ENCODE data around the gene NUDT8. TPM values are rescaled to one million over a fixed set of nuclear protein-coding genes. Genes with fewer than 3 reads are reported as not detected.
A peak's percentile ranks its signal among the peaks of the same experiment; 100 is the strongest.

Gene NUDT8
- total and polyA plus RNA-seq, 9 of the 15 experiments (the other 6 are each of a cell fraction or from before 2014, with no cell fraction given): 0.23 to 27.8 (median 5.0) TPM

DNA sequence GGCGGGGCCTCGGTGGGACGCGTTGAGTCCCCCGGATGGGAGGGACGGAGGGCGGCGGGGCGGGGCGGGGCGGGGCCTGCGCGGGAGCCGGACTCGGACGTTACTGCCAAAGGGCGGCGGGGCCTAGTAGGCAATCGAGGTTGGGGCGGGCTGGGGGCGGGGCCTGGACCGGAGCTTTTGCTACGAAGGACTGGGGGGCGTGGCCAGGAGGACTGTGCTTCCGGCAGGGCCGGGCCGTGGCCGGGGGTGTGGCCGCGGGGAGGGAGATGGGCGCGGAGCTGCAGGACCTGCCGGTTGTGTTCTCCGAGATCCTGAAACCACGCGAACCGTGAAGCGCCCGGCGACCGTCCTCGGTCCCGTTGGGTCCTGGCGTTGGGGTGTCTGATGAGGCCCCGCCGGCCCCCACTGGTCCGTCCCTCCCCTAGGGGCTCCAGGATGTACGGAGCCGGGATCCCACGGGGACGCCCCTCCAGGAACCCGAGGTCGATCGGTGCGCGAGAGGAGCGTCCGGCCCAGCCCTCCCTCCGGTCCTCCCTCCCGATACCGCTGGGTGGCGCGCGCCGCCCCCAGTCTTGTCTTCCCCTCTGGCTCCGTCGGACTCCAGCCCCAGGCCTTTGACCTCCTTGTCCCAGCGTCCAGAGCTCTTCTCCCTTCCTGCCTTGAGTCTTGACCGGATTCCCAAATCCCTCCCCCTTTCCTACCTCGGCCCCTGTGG, 648 bp upstream of the NUDT8 start (continued):
- no peak for TF ChIP-seq SREBF1 (IDR thresholded peaks at IDR 0.05; ENCODE audit: borderline replicate concordance, low read depth, low read length)
- no peak for TF ChIP-seq SIX5 (IDR thresholded peaks at IDR 0.05; ENCODE audit: borderline replicate concordance in 1 of 2, insufficient read depth in 1 of 2, low read depth in 1 of 2, low read length in 2 of 2)
- TF ChIP-seq ZNF717 (CRISPR knock-in tag; IDR thresholded peaks at IDR 0.05): no peak
- TF ChIP-seq XRCC5 (IDR thresholded peaks at IDR 0.05; ENCODE audit: low read depth, low read length): no peak; the same call in 1 of the 2 replicates
- TF ChIP-seq ZC3H4 (CRISPR knock-in tag; IDR thresholded peaks at IDR 0.05; ENCODE audit: borderline replicate concordance): no peak
- TF ChIP-seq KLF16 (IDR thresholded peaks at IDR 0.05): peak; percentile 42; the same call in 1 of the 2 replicates
- TF ChIP-seq FOXM1 (IDR thresholded peaks at IDR 0.05; ENCODE audit: low read depth): no peak
- TF ChIP-seq FOXM1 (CRISPR knock-in tag; IDR thresholded peaks at IDR 0.05; ENCODE audit: low read depth): no peak
- TF ChIP-seq MYBL2 (IDR thresholded peaks at IDR 0.05; ENCODE audit: low read depth): no peak
- TF ChIP-seq MYBL2 (CRISPR knock-in tag; IDR thresholded peaks at IDR 0.05; ENCODE audit: borderline replicate concordance): no peak
- no peak for TF ChIP-seq HOXB6 (CRISPR knock-in tag; IDR thresholded peaks at IDR 0.05; ENCODE audit: borderline replicate concordance)
- TF ChIP-seq, protein P1, sequence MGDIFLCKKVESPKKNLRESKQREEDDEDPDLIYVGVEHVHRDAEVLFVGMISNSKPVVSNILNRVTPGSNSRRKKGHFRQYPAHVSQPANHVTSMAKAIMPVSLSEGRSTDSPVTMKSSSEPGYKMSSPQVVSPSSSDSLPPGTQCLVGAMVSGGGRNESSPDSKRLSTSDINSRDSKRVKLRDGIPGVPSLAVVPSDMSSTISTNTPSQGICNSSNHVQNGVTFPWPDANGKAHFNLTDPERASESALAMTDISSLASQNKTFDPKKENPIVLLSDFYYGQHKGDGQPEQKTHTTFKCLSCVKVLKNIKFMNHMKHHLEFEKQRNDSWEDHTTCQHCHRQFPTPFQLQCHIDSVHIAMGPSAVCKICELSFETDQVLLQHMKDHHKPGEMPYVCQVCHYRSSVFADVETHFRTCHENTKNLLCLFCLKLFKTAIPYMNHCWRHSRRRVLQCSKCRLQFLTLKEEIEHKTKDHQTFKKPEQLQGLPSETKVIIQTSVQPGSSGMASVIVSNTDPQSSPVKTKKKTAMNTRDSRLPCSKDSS (IDR thresholded peaks at IDR 0.05; ENCODE audit: low read depth, partially characterized antibody): no peak
- TF ChIP-seq, protein P2, sequence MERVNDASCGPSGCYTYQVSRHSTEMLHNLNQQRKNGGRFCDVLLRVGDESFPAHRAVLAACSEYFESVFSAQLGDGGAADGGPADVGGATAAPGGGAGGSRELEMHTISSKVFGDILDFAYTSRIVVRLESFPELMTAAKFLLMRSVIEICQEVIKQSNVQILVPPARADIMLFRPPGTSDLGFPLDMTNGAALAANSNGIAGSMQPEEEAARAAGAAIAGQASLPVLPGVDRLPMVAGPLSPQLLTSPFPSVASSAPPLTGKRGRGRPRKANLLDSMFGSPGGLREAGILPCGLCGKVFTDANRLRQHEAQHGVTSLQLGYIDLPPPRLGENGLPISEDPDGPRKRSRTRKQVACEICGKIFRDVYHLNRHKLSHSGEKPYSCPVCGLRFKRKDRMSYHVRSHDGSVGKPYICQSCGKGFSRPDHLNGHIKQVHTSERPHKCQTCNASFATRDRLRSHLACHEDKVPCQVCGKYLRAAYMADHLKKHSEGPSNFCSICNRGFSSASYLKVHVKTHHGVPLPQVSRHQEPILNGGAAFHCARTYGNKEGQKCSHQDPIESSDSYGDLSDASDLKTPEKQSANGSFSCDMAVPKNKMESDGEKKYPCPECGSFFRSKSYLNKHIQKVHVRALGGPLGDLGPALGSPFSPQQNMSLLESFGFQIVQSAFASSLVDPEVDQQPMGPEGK (CRISPR knock-in tag; IDR thresholded peaks at IDR 0.05; ENCODE audit: borderline replicate concordance): no peak
- no peak for TF ChIP-seq HIVEP1 (CRISPR knock-in tag; IDR thresholded peaks at IDR 0.05)
- TF ChIP-seq ZNF764 (CRISPR knock-in tag; IDR thresholded peaks at IDR 0.05; ENCODE audit: low read depth): no peak
- TF ChIP-seq, protein P3, sequence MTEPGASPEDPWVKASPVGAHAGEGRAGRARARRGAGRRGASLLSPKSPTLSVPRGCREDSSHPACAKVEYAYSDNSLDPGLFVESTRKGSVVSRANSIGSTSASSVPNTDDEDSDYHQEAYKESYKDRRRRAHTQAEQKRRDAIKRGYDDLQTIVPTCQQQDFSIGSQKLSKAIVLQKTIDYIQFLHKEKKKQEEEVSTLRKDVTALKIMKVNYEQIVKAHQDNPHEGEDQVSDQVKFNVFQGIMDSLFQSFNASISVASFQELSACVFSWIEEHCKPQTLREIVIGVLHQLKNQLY (CRISPR knock-in tag; conservative IDR thresholded peaks at IDR 0.05): no peak
- TF ChIP-seq IRF2 (CRISPR knock-in tag; IDR thresholded peaks at IDR 0.05): no peak
- no peak for TF ChIP-seq NBN (IDR thresholded peaks at IDR 0.05; ENCODE audit: low read depth)
- TF ChIP-seq ZNF134 (CRISPR knock-in tag; conservative IDR thresholded peaks at IDR 0.05): no peak
- TF ChIP-seq, protein P4, sequence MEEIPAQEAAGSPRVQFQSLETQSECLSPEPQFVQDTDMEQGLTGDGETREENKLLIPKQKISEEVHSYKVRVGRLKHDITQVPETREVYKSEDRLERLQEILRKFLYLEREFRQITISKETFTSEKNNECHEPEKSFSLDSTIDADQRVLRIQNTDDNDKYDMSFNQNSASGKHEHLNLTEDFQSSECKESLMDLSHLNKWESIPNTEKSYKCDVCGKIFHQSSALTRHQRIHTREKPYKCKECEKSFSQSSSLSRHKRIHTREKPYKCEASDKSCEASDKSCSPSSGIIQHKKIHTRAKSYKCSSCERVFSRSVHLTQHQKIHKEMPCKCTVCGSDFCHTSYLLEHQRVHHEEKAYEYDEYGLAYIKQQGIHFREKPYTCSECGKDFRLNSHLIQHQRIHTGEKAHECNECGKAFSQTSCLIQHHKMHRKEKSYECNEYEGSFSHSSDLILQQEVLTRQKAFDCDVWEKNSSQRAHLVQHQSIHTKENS (CRISPR knock-in tag; IDR thresholded peaks at IDR 0.05): no peak
- TF ChIP-seq ZBTB8A (IDR thresholded peaks at IDR 0.05; ENCODE audit: partially characterized antibody): no peak

Data from K562 (cell line).